ACC112 (cell line): ENCODE data around the gene UBASH3A.

Experiments used
- H2AFZ ChIP-seq: fragments of 200-600 bp; sonication (generic); one replicate; pipeline ENCODE4 v1.6.0; 2017; ENCODE audit warnings: antibody characterized with exemption, low read length; ENCODE audit not compliant: unreplicated experiment
- H3K27ac ChIP-seq: fragments of 200-600 bp; sonication (generic); 2 replicates; pipeline ENCODE4 v1.5.1; 2014; ENCODE audit warnings: low read depth, mild to moderate bottlenecking, antibody characterized with exemption, low read length, moderate library complexity
- H3K27me3 ChIP-seq: fragments of 200-600 bp; sonication (generic); 2 replicates; pipeline ENCODE4 v1.6.1; 2014; ENCODE audit warnings: mild to moderate bottlenecking, antibody characterized with exemption, low read length, moderate library complexity, mixed read lengths; ENCODE audit not compliant: insufficient read depth
- H3K36me3 ChIP-seq: fragments of 200-600 bp; sonication (generic); 2 replicates; pipeline ENCODE4 v1.6.1; 2016; ENCODE audit warnings: mild to moderate bottlenecking, antibody characterized with exemption, low read length, moderate library complexity, mixed read lengths; ENCODE audit not compliant: insufficient read depth
- H3K4me1 ChIP-seq: fragments of 200-600 bp; sonication (generic); one replicate; pipeline ENCODE4 v1.6.1; 2016; ENCODE audit warnings: low read length, mixed read lengths; ENCODE audit not compliant: insufficient read depth, unreplicated experiment, control insufficient read depth
- H3K4me3 ChIP-seq: fragments of 200-600 bp; sonication (generic); 2 replicates; pipeline ENCODE4 v1.5.1; 2014; ENCODE audit warnings: mild to moderate bottlenecking, low read depth, low read length
- H3K79me2 ChIP-seq: fragments of 200-600 bp; sonication (generic); one replicate; pipeline ENCODE4 v1.6.0; 2016; ENCODE audit warnings: low read length; ENCODE audit not compliant: control insufficient read depth, unreplicated experiment, insufficient read depth

The UBASH3A gene

GRCh38 chr21:42476388-42477331 is 73.0 kb downstream of the UBASH3A start:
- Histone ChIP-seq H3K27ac (no peak overlapping the region), H2AFZ (no peak overlapping the region), H3K4me1 (peaks cover 14% of the 10 kb centered on the region), H3K27me3 (peaks cover 21% of the 10 kb centered on the region; the same call in 1 of the 2 replicates), H3K79me2 (no peaks in the 10 kb centered on the region), H3K36me3 (no peaks in the 10 kb centered on the region), H3K4me3 (no peak overlapping the region)

GRCh38 chr21:42478504-42478903 is 74.8 kb downstream of the UBASH3A start:
- Histone ChIP-seq H3K36me3 (no peaks in the 10 kb centered on the region), H2AFZ (no peak overlapping the region), H3K4me3 (no peak overlapping the region), H3K79me2 (no peaks in the 10 kb centered on the region), H3K4me1 (peaks cover 13% of the 10 kb centered on the region), H3K27ac (no peak overlapping the region), H3K27me3 (peaks cover 29% of the 10 kb centered on the region)

- Histone ChIP-seq H2AFZ (no peak overlapping the region), H3K36me3 (no peaks in the 10 kb centered on the region), H3K27ac (no peak overlapping the region), H3K79me2 (no peaks in the 10 kb centered on the region), H3K4me1 (peaks cover 3% of the 10 kb centered on the region), H3K27me3 (peaks cover 29% of the 10 kb centered on the region), H3K4me3 (no peak overlapping the region)
Measured at GRCh38 chr21:42479582-42479981, 75.9 kb downstream of the UBASH3A start.

GRCh38 chr21:42480736-42481135 is 77.0 kb downstream of the UBASH3A start:
- H3K27ac ChIP-seq = no peak overlapping the region
- no peak overlapping the region for H2AFZ ChIP-seq
- no peaks in the 10 kb centered on the region for H3K36me3 ChIP-seq
- peaks cover 38% of the 10 kb centered on the region for H3K27me3 ChIP-seq
- H3K4me1 ChIP-seq = no peaks in the 10 kb centered on the region
- no peak overlapping the region for H3K4me3 ChIP-seq
- no peaks in the 10 kb centered on the region for H3K79me2 ChIP-seq

GRCh38 chr21:42481169-42481568 is 77.5 kb downstream of the UBASH3A start:
- Histone ChIP-seq H3K27ac (no peak overlapping the region), H3K4me3 (no peak overlapping the region), H2AFZ (no peak overlapping the region), H3K79me2 (no peaks in the 10 kb centered on the region), H3K4me1 (no peaks in the 10 kb centered on the region), H3K36me3 (no peaks in the 10 kb centered on the region), H3K27me3 (peaks cover 43% of the 10 kb centered on the region)

GRCh38 chr21:42484966-42485365 is 81.3 kb downstream of the UBASH3A start:
- Histone ChIP-seq H3K27me3 (peaks cover 62% of the 10 kb centered on the region), H3K36me3 (no peaks in the 10 kb centered on the region)

GRCh38 chr21:42486072-42486471 is 82.4 kb downstream of the UBASH3A start:
- Histone ChIP-seq H2AFZ (no peak overlapping the region), H3K27me3 (peaks cover 73% of the 10 kb centered on the region), H3K4me1 (no peaks in the 10 kb centered on the region), H3K79me2 (no peaks in the 10 kb centered on the region), H3K27ac (no peak overlapping the region), H3K4me3 (no peak overlapping the region), H3K36me3 (no peaks in the 10 kb centered on the region)

More at GRCh38 chr21:42484966-42485365, 81.3 kb downstream of the UBASH3A start:
- Histone ChIP-seq H3K4me3 (no peak overlapping the region), H3K79me2 (no peaks in the 10 kb centered on the region), H2AFZ (no peak overlapping the region), H3K4me1 (no peaks in the 10 kb centered on the region), H3K27ac (no peak overlapping the region)

GRCh38 chr21:42486531-42486930 is 82.8 kb downstream of the UBASH3A start:
- Histone ChIP-seq H3K4me1 (no peaks in the 10 kb centered on the region), H3K27ac (no peak overlapping the region), H3K4me3 (no peak overlapping the region)

GRCh38 chr21:42489006-42489563 is 85.4 kb downstream of the UBASH3A start:
- Histone ChIP-seq H2AFZ (no peak overlapping the region), H3K27ac (no peak overlapping the region), H3K27me3 (peaks cover 76% of the 10 kb centered on the region), H3K4me3 (no peak overlapping the region), H3K36me3 (no peaks in the 10 kb centered on the region), H3K4me1 (no peaks in the 10 kb centered on the region), H3K79me2 (no peaks in the 10 kb centered on the region)

More at GRCh38 chr21:42486531-42486930, 82.8 kb downstream of the UBASH3A start:
- Histone ChIP-seq H3K27me3 (peaks cover 75% of the 10 kb centered on the region), H3K79me2 (no peaks in the 10 kb centered on the region), H2AFZ (no peak overlapping the region), H3K36me3 (no peaks in the 10 kb centered on the region)

GRCh38 chr21:42489991-42490390 is 86.3 kb downstream of the UBASH3A start:
- Histone ChIP-seq H3K27me3 (peaks cover 75% of the 10 kb centered on the region), H3K27ac (no peak overlapping the region), H2AFZ (no peak overlapping the region), H3K4me1 (no peaks in the 10 kb centered on the region), H3K36me3 (no peaks in the 10 kb centered on the region), H3K79me2 (no peaks in the 10 kb centered on the region), H3K4me3 (no peak overlapping the region)

- H3K4me3 ChIP-seq = no peak overlapping the region
- no peak overlapping the region for H3K27ac ChIP-seq
- no peaks in the 10 kb centered on the region for H3K79me2 ChIP-seq
- H3K36me3 ChIP-seq = no peaks in the 10 kb centered on the region
- H3K27me3 ChIP-seq = peaks cover 73% of the 10 kb centered on the region
- H2AFZ ChIP-seq = no peak overlapping the region
- no peaks in the 10 kb centered on the region for H3K4me1 ChIP-seq
Measured at GRCh38 chr21:42490720-42491119, 87.0 kb downstream of the UBASH3A start.
